SH-SY5Y (cell line): ENCODE measurements around the gene ZNF107.

Source experiments
- GATA2 ChIP-seq: IDR thresholded peaks from 2 replicates; pipeline ENCODE4 v1.6.1; 2011; ENCODE audit warnings: mild to moderate bottlenecking, low read depth, low read length
- GATA3 ChIP-seq: IDR thresholded peaks from 2 replicates; pipeline ENCODE4 v1.6.1; 2011; ENCODE audit warnings: low read depth, mild to moderate bottlenecking, low read length, moderate library complexity

GRCh38 chr7:64651632-64652165, 14.2 kb upstream of the ZNF107 start:
- no peak for TF ChIP-seq GATA2
- no peak for TF ChIP-seq GATA3
